ENCODE results near the gene TMEM259. TPM values are rescaled to one million over a fixed set of nuclear protein-coding genes. Genes with fewer than 3 reads are reported as not detected.

TMEM259 gene
- total RNA-seq, 1 donor from 2014 or later, result 109 TPM

GRCh38 chr19:1010586-1011510, 10.1 kb downstream of the TMEM259 start:
- ATAC-seq (ENCODE audit: poor library complexity) (no peak), DNase-seq (no peak)
- intact Hi-C loops (cut with DNase I), result no loop called here

- intact Hi-C loops (cut with DNase I), result no loop called here
- peak; percentile 6 for ATAC-seq (ENCODE audit: poor library complexity)
- no peak for DNase-seq
Measured at GRCh38 chr19:1009981-1010538, 10.9 kb downstream of the TMEM259 start.

GRCh38 chr19:1009041-1009980, 11.6 kb downstream of the TMEM259 start:
- no peak for DNase-seq
- peak; percentile 22 for ATAC-seq (ENCODE audit: poor library complexity)

GRCh38 chr19:1008268-1009040, 12.5 kb downstream of the TMEM259 start:
- no peak for DNase-seq

More at GRCh38 chr19:1009041-1009980, 11.6 kb downstream of the TMEM259 start:
- intact Hi-C loops (cut with DNase I), result no loop called here

GRCh38 chr19:1007399-1008251, 13.3 kb downstream of the TMEM259 start:
- ATAC-seq (ENCODE audit: poor library complexity), result no peak
- DNase-seq, result no peak
- intact Hi-C loops (cut with DNase I), result no loop called here

More at GRCh38 chr19:1008268-1009040, 12.5 kb downstream of the TMEM259 start:
- intact Hi-C loops (cut with DNase I), result no loop called here
- ATAC-seq (ENCODE audit: poor library complexity), result no peak

GRCh38 chr19:1006711-1007398, 14.1 kb downstream of the TMEM259 start:
- intact Hi-C loops (cut with DNase I), result no loop called here
- ATAC-seq (ENCODE audit: poor library complexity), result no peak
- DNase-seq, result no peak

GRCh38 chr19:1004803-1005664, 15.9 kb downstream of the TMEM259 start:
- no peak for ATAC-seq (ENCODE audit: poor library complexity)
- intact Hi-C loops (cut with DNase I), result no loop called here
- DNase-seq, result no peak

- ATAC-seq (ENCODE audit: poor library complexity) (no peak), DNase-seq (no peak)
- intact Hi-C loops (cut with DNase I), result no loop called here
Measured at GRCh38 chr19:1004204-1004802, 16.6 kb downstream of the TMEM259 start.

- no peak for ATAC-seq (ENCODE audit: poor library complexity)
- intact Hi-C loops (cut with DNase I), result no loop called here
- DNase-seq, result no peak
Measured at GRCh38 chr19:1003283-1003682, 17.6 kb downstream of the TMEM259 start.

- DNase-seq (no peak), ATAC-seq (ENCODE audit: poor library complexity) (no peak)
- intact Hi-C loops (cut with DNase I), result no loop called here
Measured at GRCh38 chr19:1002600-1002999, 18.3 kb downstream of the TMEM259 start.

GRCh38 chr19:1001538-1002166, 19.3 kb downstream of the TMEM259 start:
- ATAC-seq (ENCODE audit: poor library complexity), result peak; percentile 78
- intact Hi-C loops (cut with DNase I), result no loop called here
- peak; percentile 81 for DNase-seq

GRCh38 chr19:1000591-1001537, 20.1 kb downstream of the TMEM259 start:
- intact Hi-C loops (cut with DNase I), result no loop called here
- DNase-seq (no peak), ATAC-seq (ENCODE audit: poor library complexity) (no peak)

GRCh38 chr19:1000095-1000494, 20.8 kb downstream of the TMEM259 start, which contains the start of gene GRIN3B:
Gene GRIN3B (plus strand): TSS chr19:1000419. CDS start chr19:1000438, 19 bp downstream.
- intact Hi-C loops (cut with DNase I), result no loop called here
- ATAC-seq (ENCODE audit: poor library complexity), result peak; percentile 30

GRCh38 chr19:999379-999719, 21.6 kb downstream of the TMEM259 start:
- no peak for ATAC-seq (ENCODE audit: poor library complexity)
- DNase-seq, result no peak
- intact Hi-C loops (cut with DNase I), result no loop called here

More at GRCh38 chr19:1000095-1000494, 20.8 kb downstream of the TMEM259 start, which contains the start of gene GRIN3B:
- peak; percentile 68 for DNase-seq

All from Right ventricle myocardium superior (tissue), 1 donor.